Germinal center (tissue), 1 donor: Measurements from ENCODE around the gene ARHGEF17.
"Not testable (repeated sequence)": the region's sequence is repeated elsewhere in the genome, so short reads cannot be mapped to it uniquely, and the experiment has no call there.

ENCODE experiments used
- DNase-seq: peaks from one replicate; pipeline ENCODE4 v3.0.0; 2012; ENCODE audit warnings: mixed read lengths, low spot score

Gene ARHGEF17

GRCh38 chr11:73273222-73273895 lies 34.7 kb upstream of the ARHGEF17 start:
- DNase-seq = no peak

DNA sequence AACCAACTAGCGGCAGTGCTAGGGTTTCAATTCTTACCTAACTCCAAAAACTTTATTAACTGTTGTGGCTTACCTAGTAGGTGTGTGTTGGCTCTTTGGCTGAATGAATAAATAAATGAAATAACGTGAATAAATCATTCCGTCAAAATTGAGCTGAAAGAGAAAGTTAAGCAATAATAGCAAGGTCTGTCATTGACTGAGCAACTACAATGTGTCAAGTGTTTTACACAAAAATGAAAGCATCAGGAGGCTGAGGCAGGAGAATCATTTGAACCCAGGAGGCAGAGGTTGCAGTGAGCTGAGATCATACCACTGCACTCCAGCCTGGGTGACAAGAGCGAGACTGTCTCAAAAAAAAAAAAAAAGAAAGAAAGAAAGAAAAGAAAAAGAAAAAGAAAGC lies 33.9 kb upstream of the ARHGEF17 start:
- DNase-seq = not testable (repeated sequence)

DNA sequence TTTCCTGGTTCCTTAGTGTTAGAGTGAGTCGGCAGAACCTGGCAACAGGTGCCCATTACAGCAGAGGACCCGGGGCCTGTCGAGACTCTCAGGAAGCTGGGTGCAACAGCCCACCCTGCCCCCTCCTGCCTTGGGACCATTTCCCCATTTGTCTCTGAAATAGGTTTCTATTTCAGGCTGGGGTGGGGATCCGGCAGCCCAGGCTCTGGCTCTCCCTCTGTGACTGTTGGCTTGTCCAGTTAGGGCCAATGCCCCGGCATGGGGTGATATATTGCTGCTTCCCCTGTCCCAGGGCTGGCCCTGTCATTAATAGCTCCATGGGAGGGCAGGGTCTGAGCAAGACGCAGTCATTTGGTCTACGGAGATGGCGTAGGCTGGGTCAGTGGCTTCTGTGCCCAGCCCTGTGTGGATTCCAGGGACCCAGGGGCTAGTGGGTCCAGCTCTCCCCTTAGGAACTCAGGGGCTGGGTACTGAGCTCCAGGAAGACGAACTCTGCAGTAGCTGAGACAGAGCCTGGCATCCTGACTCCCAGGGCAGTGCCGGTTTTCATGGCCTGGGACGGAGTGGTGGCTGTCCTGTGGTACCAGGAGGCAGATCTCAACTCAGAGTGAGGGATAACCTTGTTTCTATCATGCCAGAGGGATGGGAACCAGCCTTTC lies 33.2 kb upstream of the ARHGEF17 start:
- DNase-seq = no peak

DNA sequence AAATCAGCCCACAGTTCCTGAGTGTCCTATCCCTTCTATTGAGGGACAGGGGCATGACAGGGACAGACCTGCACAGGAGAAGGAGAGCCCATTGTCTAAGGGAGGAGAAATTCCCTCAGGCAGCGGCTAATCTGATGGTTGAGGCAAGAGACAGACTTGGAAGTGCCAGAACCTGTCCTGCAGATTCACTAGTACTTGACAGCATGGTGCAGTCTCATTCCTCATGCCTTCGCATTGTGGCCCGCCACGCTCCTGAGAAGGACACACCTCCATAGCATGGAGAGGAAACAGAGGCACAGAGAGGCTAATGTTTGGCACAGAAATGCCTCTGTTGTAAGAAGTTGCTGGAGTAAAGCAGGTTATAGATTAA lies 32.7 kb upstream of the ARHGEF17 start:
- no peak for DNase-seq

DNA sequence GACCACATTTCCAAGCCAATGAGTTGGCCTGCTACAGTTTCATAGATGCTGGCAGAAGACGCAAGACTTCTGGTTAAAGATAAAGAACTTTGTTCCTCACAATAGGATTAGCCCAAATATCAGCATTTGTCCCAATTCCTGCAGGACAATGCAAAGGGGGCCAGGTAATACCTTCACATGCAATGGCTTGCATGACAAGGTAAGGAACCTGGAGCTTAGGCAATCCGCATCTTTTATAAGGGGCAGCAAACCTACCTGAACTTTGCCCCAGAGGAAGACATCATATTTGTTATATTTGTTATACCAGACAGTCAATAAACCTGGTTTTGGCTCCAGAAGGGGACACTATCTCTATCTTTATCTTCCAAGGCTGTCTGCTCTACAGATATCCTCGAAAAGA lies 30.6 kb upstream of the ARHGEF17 start:
- DNase-seq = no peak

DNA sequence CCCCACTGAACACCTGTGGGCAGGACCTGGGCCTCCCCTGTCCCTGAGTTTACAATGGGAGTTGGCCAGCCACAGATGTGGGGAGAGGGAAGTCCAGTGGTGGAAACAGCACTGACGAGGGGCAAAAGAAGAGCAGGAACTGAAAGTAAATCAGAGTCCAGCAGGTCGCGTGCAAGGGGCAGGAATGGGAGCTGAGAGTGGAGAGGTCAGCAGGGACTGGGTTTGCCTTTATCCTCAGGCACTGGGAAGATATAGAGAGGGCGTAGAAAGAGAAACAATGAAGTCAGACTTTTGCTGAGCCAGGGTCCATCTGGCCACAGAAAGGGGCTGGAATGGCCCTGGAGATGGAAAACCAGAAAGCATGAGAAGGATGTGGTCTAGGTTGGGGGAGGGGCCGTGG lies 27.4 kb upstream of the ARHGEF17 start:
- no peak for DNase-seq

GRCh38 chr11:73281201-73281741 lies 26.8 kb upstream of the ARHGEF17 start:
- DNase-seq = no peak

- DNase-seq = no peak
These were observed 26.0 kb upstream of the ARHGEF17 start for GRCh38 chr11:73281796-73282660.

- DNase-seq = no peak
These were observed 24.6 kb upstream of the ARHGEF17 start for GRCh38 chr11:73283276-73284000.

- no peak for DNase-seq
These were observed 24.0 kb upstream of the ARHGEF17 start for GRCh38 chr11:73284106-73284505.

DNA sequence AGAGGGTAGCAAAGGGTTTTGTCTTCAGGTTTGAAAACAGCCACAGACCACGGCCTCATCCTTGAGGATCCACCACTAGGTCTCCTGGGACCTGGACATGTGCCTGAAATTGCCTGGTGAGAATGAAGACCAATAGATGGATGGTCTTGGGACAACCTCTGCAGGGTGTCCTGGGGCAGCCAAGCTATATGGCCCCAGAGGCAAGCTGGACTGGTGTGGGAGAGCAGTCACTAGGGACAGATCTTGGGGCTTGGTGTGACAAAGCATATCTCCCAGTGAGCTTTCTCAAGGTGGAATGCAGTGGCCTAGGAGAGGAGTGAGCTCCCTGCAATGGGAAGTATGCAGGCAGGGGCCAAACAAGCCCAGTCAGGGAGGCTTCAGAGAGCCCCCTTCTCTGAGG lies 22.4 kb upstream of the ARHGEF17 start:
- DNase-seq = no peak

GRCh38 chr11:73286240-73286810 lies 21.8 kb upstream of the ARHGEF17 start:
- DNase-seq = no peak

DNA sequence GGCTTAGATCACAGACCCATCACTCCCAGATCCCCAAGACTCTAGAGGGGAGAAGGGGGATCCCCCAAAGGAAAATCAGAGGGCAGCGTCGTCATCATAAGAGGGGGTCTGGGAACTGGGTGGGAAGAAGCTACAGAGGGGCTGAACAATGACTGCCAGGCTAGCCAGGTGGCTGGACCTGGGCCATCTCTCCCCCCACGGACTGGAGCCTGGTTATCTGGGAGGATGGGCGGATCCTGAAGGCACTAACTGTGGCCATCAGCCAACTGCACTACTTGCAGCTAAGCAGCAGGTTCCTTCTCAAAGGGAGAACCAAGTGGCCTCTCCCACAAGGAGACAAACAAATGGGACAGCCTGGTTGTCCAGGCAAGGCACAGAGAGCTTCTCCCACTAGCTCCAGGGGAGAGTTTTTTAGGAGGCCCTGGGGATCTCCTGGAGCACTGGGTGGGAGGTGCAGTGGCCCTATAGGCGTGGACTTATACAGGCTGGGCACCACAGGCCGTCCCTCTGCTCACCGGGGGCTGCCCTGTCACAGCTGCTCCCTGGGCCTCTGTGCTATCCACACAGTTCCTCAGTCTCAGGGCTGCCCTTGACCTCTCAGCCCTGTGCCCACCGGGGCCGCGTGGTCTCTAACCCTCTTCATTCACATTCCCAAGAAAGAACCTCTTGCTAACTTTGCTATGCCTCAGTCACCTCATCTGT lies 20.5 kb upstream of the ARHGEF17 start:
- no peak for DNase-seq

DNA sequence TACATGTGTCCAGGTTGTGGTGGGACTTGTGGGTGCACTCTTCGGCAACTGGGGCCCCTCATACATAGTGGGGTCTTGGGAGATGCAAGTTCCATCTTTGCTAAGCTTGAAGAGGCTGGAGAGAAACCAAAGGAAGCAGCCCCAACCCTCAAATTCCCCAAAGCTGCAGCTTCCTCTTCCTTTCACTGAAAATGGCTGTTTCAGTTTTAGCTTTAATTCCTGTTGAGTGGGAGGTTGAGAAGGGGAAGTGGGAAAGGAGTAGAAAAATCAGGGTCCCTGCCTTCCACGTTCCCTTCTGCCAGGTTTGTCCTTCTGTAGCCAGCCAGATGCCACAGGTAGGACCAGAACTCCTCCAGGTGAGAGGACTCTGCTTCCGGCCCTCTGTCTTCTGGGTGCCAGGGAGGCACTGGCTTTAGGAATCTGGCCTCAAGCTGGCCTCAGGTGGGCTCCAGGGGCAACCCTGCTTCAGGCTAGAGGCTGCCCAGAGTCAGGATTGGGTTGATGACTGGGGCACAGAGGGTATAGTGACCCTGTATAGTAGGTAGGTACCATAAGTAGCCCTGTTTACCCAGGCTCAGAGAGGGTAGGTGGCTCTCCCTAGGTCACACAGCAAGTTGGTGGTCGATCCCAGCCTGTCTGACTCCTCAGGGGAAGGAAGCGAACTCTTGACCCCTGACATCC lies 19.7 kb upstream of the ARHGEF17 start:
- DNase-seq = peak; percentile 32

DNA sequence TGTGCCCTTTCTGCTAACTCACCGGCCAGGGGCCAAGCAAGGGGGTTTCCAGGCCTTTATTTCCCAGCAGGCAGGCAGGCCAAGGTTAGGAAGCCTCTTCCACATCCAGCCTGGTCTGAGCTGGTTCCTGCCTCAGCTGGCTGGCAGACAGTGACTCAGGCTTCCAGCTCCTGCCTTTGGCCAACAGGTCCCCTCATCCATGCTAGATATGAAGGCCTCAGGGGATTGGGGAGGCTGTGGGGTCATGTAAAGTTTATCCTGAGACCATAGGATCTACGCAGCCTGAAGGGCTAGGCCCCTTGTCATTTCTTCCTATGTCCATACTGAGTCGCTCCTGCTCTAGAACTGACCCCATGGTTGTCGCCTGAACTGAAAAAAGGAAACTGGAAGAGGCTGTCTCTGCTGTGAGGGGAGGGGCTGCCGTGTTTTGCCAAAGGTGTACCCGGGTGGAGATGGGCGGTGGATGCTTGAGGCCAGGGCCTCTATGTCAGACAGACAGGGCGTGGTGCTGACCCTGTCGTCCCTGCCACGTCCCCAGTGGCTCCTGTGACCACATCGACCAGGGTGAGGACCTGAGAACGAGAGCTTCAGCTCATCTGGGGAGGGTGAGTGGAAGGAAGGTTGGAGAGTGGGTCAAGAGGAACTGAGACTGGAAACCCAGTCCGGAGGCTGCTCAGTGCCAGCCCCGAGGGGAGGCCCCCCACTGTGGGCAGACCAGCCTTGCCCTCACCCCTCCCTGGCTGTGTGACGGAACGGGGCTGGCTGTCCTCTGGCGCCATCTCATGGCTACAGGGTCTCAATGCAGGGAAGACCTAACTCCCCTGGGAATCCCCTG lies 19.0 kb upstream of the ARHGEF17 start:
- DNase-seq = peak; percentile 88

DNA sequence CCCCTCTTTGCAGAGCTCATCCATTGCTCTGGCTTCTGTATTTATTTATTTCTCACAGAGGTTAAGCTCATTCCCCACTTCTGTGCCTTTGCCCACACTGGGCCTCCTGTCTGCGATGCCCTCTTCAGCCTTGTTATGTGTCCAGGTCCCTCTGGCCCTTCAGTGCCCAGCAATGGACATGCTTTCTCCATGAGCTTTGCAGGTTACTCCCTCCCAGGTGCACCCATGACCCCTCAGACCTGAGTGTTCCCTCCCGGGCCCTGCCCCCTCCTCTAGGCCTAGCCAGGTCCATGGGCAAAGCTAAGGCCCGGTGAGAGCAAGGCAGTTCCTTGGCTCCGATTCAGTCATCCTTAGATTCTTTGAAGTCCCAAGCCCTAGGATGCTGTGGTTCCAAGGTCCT lies 17.5 kb upstream of the ARHGEF17 start:
- no peak for DNase-seq

DNA sequence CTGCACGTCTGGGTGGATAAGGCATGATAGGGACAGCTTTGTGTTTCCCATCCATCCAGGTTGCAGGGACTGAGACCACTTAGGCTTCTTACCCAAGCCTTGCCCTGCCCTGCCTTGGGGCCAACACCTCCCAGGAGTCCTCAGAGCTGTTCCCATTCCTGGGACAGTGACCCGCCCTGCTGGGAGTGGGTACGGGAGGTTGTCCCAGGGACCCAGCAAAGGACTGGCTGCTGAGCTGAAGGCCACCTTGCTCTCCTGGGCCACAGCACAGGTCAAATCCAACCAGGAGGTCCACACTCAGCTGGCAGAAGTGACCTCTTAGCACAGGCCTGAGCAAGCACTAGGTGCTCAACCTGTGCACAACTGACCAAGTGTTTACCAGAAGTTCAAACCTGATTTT lies 16.9 kb upstream of the ARHGEF17 start:
- no peak for DNase-seq

GRCh38 chr11:73291781-73292524 lies 16.1 kb upstream of the ARHGEF17 start:
- no peak for DNase-seq

DNA sequence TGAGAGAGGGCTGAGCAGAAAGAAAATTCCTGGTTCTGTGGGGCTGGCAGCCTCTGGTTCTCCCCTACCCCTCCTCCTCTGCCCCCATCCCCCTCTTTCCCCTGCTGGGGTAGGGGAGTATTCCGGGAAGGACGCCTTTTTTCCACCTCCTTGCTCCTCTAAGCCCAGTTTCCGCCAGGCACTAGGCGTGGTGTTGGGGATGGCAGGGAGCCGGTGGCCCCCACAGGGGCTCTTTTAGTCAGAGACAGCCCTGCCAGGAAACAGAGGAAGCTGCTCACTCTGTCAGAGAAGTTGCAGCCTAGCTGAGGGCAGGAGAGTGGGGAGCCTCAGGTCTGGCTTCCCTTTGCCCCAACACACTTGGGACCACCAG lies 15.6 kb upstream of the ARHGEF17 start:
- DNase-seq = no peak
